GM18873 (cell line): ENCODE measurements around the gene DNAAF5.

Source experiments
- ATAC-seq: cut with Tn5 transposase; IDR thresholded peaks from one replicate; pipeline ENCODE4 v1.9.1; 2021; ENCODE audit warnings: mild to moderate bottlenecking, moderate library complexity, moderate number of reproducible peaks; ENCODE audit not compliant: unreplicated experiment, low FRiP score

DNAAF5 gene

DNA sequence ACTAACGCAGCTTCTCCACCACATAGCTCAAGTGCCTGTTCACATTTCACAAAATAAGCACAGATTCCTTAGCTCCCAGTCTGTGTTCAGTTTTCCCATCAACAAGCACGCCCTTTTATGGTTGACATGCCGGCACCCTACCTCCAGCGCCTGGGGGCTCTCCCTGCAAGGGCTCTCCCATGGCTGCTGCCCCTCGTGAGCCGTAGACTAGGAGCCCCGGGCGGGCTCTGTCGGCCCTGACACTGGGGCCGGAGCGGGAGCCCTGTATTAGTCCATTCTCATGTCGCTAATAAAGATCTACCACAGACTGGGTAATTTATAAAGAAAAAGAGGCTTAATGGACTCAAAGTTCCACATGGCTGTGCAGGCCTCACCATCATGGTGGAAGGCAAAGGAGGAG lies 34.6 kb downstream of the DNAAF5 start:
- no peak for ATAC-seq

DNA sequence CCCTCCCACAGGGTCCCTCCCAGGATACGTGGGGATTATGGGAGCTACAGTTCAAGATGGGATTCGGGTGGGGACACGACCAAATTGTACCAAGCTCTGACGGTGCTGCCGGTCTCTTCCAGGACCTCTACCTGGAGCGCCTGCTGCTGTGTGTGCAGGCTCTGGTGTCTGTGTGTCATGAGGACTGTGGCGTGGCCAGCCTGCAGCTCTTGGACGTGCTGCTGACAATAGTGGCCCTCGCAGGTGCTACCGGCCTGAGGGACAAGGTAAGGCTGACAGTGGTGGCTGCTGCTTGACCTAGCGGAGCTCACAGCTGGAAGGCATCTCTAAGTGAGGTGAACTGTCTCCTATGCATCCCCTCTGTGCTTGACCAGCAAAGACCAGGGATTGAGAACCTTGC lies 35.1 kb downstream of the DNAAF5 start:
- no peak for ATAC-seq

DNA sequence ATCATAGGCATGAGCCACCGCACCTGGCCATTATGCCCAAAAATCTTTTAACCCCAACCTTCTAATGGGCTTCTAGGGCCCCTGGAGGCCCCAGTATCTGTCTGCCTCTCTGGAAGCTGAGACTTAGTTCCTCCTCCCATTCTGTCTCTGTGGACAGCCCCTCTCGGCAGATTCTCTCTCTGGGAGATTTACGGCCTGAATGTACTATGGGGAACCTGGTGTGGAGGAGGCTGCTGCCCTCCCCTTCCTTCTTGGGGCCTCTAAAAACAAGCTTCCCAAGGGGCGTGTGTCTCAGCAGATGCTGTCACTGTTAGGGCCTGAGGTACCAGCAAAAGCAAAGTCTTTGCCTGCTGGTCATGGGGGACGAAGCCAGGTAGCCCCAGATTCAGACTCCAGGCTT lies 36.4 kb downstream of the DNAAF5 start:
- ATAC-seq: no peak

DNA sequence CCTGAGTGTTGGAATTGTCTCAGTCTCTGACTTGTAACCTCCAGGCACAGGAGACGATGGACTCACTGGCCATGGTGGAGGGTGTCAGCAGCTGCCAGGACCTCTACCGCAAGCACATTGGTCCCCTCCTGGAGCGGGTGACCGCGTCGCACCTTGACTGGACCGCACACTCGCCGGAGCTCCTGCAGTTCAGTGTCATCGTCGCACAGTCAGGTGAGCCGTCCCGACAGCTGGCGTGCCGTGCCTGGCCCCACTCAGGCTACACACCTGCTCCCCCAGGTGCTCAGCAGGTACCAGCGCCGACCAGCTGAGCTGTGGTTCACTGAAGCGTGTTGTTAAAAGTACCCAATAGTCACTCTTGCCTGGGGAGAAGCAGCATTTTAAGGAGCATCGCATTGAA lies 37.3 kb downstream of the DNAAF5 start:
- ATAC-seq: no peak

DNA sequence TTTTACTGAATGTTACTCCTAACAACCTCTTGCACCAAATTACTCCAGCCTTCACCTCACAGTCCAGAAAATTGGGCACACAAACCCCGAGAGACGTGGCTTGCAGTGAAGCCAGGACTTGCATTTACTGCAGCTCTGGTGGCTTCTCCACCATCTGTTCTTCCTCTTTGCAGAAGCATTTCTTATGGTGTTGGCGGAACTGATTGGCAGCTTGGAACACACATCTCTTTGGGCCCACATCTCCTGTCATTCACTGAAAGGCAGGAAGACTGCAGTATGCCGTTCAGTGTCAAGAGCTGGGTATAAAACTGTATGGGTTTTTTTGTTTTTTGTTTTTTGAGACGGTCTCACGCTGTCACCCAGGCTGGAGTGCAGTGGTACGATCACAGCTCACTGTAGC lies 38.9 kb downstream of the DNAAF5 start:
- no peak for ATAC-seq

DNA sequence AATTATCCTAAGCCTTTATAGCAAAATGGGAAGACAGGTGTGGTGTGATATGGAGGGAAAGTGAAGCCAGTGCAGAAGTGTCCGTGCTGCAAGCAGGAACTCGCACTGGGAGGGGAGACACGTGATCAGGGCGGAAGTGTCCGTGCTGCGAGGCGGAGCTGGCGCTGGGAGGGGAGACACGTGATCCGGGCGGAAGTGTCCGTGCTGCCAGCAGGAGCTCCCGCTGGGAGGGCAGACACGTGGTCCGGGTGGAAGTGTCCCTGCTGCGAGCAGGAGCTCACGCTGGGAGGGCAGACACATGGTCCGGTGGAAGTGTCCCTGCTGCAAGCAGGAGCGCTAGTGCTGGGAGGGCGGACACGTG lies 41.1 kb downstream of the DNAAF5 start:
- no peak for ATAC-seq

DNA sequence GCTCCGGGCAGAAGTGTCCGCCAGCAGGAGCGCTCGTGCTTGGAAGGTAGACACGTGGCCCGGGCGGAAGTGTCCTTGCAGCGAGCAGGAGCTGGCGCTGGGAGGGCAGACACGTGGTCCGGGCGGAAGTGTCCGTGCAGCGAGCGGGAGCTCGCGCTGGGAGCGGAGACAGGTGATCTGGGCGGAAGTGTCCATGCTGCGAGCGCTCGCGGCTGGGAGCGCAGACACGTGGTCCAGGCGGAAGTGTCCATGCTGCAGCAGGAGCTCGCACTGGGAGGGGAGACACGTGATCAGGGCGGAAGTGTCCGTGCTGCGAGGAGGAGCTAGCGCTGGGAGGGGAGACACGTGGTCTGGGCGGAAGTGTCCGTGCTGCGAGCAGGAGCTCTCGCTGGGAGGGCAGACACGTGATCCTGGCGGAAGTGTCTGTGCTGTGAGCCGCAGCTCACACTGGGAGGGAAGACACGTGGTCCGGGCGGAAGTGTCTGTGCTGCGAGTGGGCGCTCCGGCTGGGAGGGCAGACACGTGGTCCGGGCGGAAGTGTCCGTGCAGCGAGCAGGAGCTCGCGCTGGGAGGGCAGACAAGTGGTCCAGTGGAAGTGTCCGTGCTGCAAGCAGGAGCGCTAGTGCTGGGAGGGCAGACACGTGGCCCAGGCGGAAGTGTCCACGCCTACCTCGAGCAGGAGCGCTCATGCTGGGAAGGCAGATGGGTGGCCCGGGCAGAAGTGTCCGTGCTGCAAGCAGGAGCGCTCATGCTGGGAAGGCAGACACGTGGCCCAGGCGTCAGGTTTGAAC lies 41.6 kb downstream of the DNAAF5 start:
- no peak for ATAC-seq

DNA sequence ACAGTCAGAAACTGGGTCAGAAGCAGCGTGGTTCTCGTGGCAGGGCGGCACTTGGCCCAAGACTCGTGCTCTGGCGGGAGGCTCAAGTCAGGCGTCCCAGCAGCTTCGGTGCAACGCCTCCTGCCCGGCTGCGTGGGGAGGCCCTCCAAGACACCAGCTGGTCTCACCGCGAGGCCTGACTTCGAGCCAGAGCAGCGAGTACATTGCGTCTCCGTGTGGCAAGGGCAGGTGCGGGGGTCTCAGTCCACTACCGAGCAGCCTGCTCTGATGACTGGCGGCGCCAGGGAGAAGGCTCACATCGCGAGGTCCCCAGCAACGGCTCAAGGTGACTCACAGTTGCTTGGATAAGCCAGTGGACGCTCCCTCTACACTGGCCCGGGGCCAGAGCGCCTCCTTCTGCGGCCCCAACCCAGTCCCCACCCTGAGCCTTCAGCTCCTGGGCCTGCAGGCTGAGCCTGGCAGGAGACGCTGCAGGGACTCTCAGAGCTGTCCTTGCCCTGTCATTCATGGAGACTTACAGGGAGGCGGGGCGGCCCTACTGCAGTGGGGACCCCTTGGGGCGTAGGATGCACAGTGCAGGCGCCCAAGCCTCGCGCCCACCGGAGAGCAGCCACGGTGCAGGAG lies 42.5 kb downstream of the DNAAF5 start:
- ATAC-seq: no peak

DNA sequence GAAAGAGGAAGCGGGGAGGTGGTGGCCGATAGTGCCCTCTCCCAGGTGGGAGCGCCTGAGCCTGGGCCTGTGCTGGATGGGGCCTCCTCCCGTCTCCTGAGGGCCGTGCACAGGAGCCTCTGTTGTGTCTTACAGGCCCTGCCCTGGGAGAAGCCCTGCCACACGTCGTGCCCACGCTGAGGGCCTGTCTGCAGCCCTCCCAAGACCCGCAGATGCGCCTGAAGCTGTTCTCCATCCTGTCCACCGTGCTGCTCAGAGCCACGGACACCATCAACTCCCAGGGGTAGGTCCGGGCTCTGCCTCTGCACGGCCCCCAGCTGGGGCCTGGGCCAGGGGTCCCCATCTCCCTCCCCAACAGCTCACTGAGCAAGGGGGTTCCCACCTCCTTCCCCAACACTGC lies 43.8 kb downstream of the DNAAF5 start:
- ATAC-seq: no peak

DNA sequence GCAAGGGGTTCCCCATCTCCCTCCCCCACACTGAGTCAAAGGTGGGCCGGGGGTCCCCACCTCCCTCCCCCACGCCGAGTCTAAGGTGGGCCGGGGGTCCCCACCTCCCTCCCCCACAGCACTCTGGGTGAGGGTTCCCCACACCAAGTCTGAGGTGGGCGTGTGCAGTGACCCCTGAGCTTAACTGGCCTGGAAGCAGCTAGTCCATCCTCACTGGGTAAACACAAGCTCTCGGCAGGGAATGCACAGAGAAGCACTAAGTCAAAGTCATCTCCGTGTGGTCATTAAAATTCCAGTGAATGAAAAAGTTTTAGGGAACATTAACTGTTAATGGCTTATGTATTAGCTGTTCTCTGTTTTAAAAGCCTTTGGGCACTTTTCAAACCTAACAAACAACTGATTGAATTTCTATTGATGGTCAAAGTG lies 44.3 kb downstream of the DNAAF5 start:
- ATAC-seq: no peak

DNA sequence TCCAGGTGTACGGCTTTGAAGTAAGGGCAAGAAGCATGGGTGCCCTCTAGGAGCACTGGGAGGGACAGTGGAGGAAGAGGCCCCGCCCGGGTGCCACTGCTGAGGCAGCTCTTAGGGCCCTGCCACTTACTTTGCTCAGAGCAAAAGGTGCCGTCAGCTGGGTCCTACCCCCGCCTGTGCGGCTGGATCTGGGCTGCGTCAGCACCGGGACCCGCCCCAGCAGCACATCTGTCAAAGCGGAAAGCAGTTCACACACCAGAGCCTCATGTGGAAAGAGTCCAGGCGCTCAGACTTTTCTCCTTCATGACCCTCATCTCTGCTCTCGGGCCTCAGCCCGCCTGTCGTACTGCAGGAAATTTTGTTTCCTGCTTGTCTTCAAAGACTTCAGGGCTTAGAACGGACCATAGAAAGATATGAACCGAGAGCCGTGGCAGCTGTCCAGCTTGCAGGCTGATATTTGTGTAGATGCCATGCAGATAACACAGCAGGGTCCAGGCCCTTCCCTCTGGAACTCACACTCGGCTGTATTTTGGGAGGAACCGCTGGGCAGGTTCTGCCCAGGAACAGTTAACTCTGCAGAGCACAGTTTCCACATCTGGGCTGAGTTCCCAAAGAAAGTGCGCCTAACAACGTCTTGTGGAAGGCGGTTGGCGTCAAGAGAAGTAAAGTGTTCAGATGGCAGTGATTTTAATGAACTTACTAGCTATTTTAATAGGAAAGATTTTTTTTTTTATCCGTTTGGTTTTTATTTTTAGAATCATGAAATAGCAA lies 44.9 kb downstream of the DNAAF5 start:
- no peak for ATAC-seq

DNA sequence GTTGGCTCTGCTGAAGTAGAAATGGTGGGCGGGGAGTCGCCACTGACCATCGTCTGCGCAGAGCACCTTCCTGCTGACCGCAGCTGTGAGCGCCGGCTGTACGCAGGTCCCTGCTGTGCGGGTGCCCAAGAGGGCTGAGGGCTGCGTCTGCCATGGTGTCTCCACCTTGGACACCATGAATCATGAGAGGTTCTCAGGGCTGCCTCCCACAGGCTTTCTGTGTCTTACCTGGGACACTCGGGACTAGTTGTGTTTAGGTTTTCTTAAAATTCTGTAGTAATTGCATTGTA lies 45.5 kb downstream of the DNAAF5 start:
- no peak for ATAC-seq

DNA sequence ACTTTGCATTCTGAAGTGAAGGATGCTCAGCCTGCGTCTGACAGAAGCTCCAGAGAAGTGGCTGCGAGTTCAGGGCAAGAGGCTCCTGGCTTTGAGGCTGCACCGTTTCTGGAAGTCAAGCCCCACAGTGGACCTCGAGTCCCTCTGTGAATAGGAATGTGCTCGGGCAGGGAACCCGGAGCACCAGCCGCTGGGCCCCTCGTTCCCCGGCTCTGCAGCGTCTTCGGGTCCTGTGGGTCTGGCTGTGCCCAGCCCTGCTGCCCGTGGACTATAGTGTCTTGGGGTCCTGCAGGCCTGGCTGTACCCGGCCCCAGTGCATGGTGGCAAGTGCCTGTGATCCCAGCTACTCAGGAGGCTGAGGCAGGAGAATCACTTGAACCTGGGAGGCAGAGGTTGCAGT lies 45.9 kb downstream of the DNAAF5 start:
- ATAC-seq: no peak

DNA sequence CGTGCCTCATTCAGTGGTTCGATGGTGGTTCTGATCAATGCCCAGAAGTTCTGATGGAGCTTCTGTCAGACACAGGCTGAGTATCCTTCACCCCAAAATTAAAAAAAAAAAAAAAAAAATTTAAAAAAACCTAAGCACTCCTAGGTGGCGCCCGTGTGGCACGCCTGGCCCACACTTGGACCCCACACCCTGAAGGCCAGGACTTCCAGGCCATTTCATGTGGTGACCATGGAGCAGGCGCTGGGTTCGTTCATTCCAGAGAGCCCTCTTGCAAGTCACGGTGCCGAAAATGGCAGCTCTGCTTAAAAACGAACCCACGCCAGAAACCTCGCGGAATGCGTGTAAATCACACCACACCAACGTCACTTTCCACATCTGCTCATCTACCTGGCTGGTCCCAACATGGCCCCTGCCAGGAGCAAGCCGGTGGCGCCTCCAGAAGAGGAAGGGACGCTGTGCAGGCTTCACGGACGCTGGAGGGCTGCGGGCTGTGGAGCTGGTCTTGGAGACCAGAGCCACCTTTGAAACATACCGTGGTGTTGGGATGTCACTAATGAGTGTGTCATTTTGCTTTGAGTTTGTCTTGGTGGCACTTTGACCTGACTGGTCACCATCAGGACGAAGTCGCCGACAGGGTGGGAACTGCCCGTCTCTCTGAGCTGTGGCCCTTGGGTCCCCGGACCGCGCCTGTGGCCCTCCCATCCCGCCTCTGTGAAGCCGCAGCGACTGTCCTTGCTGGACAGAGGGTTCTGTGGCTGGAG lies 46.5 kb downstream of the DNAAF5 start:
- no peak for ATAC-seq

DNA sequence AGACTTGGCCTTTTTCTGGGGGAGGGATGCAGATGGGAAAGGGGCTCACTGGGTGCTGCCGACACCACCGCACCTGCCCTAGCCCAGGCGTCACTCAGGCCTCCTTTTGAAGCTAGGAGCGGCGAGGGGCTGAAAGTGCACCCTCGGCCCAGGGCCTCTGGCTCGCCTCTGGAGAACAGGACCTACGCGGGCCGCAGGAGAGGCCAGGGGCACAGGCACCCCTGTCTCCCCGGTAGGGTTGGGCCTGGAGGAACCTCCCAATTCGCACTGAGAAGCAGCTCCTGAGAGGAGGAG lies 47.1 kb downstream of the DNAAF5 start:
- no peak for ATAC-seq

DNA sequence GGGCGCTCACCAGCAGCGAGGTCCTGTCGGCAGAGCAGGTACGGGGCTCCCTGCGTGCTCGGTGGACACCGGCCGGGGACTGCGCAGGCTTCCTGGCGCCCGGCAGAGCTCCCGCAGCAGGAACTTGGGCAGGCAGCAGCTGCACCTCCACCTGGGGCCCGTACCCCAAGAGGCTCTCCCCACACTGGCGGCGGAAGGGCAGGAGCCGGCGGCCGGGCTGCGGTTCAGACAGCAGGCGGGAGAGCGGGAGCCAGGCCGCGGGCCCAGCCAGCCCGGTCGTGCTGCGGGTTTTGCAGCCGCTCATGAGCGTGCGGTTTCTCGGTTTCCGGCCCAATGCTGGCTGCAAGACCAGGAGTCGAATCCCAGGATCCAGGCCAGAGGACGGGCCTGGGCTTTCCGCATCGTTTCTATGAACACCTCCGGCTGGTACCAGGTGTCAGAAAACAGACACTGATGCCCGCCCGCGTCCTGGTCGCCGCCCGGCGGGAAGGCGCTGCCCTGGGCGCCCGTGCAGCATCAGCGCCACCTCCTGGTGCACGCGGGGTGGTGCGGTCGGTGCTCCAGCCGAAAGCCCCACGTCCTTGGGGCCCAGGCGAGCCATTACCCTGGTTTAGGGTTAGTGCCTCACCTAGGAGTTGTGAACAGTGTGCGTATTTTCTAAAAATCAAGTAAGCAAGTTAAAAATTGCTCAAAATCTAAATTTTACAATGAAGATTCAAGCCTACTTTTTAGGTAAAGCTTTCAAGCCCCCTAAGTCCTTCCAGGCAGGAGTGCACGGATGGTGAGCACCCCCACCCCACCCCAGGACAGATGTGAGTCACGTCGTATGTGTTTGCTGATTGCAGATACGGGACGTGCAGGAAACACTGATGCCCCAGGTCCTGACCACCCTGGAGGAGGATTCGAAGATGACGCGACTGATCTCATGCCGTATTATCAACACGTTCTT lies 47.9 kb downstream of the DNAAF5 start:
- no peak for ATAC-seq

DNA sequence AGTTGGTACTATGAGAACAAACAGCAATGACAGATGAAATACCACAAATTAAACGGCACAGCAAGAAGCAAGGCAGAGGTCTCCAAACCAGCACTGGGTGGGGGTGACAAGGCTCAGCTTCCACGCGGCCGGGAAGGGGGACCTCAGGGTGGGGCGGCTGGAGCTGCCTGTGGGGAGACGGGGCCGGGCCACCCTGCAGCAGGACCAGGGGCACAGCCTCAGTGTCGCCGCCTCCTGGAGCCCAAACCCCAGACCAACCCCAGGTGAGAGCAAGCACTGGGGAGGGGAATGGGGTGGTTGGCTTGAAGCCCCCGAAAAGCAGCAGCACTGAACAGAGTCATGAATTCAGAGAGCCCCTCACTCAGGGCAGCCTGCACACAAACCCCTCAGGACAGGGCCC lies 49.9 kb downstream of the DNAAF5 start:
- ATAC-seq: no peak

DNA sequence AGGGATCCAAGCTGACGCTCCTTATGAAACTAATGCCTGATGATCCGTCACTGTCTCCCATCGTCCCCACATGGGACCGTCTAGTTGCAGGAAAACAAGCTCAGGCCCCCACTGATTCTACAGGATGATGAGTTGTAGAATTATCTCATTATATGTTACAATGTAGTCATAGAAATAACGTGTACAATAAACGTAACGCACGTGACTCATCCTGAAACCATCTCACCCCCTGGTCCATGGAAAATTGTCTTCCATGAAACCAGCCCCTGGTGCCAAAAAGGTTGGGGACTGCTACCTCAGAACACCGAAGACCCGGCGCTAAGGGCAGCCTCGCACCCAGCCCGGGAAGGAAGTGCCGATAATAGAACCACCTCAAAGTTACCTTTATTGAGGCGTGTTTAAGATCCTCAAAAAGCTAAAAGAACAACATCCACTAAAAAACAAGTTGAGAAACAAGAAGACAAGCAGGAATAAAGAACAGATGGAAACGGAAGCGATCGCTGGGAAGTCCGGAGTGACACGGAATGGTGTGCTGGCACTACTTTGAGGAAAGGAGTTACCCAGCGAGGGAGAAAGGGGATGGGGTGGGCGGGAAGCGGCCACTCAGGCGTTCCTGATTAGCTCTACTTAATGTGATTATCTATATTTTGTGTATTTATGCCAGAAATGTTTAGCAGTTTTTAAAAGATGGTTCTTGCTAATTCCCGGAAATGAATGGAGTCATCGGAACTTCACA lies 50.7 kb downstream of the DNAAF5 start:
- no peak for ATAC-seq

DNA sequence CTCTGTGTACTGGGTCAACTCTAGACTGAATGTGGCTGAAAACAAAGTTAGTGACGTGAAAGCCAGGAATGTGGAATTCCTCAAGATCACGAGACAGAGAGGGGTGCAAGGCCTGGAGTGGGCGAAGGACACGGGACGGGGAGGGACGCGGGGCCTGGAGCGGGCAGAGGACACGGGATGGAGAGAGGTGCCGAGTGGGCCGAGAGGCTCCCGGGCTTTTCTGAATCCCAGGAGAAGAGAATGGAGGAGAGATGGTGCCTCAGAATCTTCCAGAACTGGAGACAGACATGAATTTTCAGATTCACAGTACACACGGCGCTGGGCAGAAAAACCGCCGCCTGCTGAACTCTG lies 51.2 kb downstream of the DNAAF5 start:
- no peak for ATAC-seq
